ENCODE results near the gene ELMOD3. TPM values are rescaled to one million over a fixed set of nuclear protein-coding genes. Genes with fewer than 3 reads are reported as not detected.

Gene ELMOD3
- total and polyA plus RNA-seq, 2 of the 8 experiments (the other 6 are each of a cell fraction or from before 2014, with no cell fraction given): 8.5 to 10.2 TPM

GRCh38 chr2:85369500-85369899 lies 14.9 kb downstream of the ELMOD3 start:
- Histone ChIP-seq H3K4me3 (ENCODE audit: extremely low read depth in 1 of 4, insufficient read depth in 2 of 4, low read depth in 3 of 4, low read length in 4 of 4) (no peak overlapping the region), H3K9me3 (ENCODE audit: insufficient read depth in 2 of 2, low read depth in 1 of 2, low read length in 1 of 2) (no peaks in the 10 kb centered on the region), H2BK20ac (ENCODE audit: low read length) (no peak overlapping the region), H2BK15ac (ENCODE audit: low read length) (no peak overlapping the region), H3K27me3 (replicated peaks in 1 of 4; ENCODE audit: control insufficient read depth in 3 of 4, extremely low read depth in 1 of 4, insufficient read depth in 3 of 4, low read length in 3 of 4) (no peaks in the 10 kb centered on the region), H2BK5ac (ENCODE audit: low read depth, low read length) (no peak overlapping the region), H3K27ac (ENCODE audit: low read depth, low read length) (no peak overlapping the region), H3K14ac (ENCODE audit: insufficient read length) (no peak overlapping the region), H3K23ac (ENCODE audit: insufficient read length) (no peak overlapping the region), H3K23me2 (ENCODE audit: low read depth, low read length) (no peaks in the 10 kb centered on the region), H3K79me2 (ENCODE audit: control insufficient read depth in 1 of 2, insufficient read depth in 2 of 2, low read length in 2 of 2) (no peaks in the 10 kb centered on the region), H4K91ac (replicated peaks; ENCODE audit: insufficient read length, low read length) (no peak overlapping the region), H3K4me1 (replicated peaks in 1 of 4; ENCODE audit: control insufficient read depth in 3 of 4, insufficient read depth in 4 of 4, low read length in 3 of 4) (no peaks in the 10 kb centered on the region), H3K18ac (ENCODE audit: extremely low read depth, low read length) (no peak overlapping the region), H3K56ac (replicated peaks; ENCODE audit: insufficient read length, low read depth, low read length) (no peak overlapping the region), H2AK5ac (ENCODE audit: low read depth, low read length) (no peak overlapping the region), H4K5ac (ENCODE audit: insufficient read length, low read depth, low read length) (no peak overlapping the region), H2BK120ac (replicated peaks; ENCODE audit: low read depth, low read length) (no peak overlapping the region), H3K79me1 (ENCODE audit: low read depth, low read length) (no peaks in the 10 kb centered on the region), H4K8ac (ENCODE audit: extremely low read depth, insufficient read depth, low read length) (no peak overlapping the region), H3K4ac (replicated peaks; ENCODE audit: insufficient read length, low read depth, low read length) (no peak overlapping the region), H2AFZ (ENCODE audit: low read length) (no peak overlapping the region), H3K9ac (replicated peaks in 1 of 4; ENCODE audit: extremely low read depth in 1 of 4, low read depth in 3 of 4, low read length in 3 of 4) (no peak overlapping the region), H3K4me2 (ENCODE audit: insufficient read depth in 1 of 2, low read depth in 2 of 2, low read length in 2 of 2) (no peak overlapping the region), H3K36me3 (ENCODE audit: control insufficient read depth in 2 of 4, insufficient read depth in 4 of 4, low read length in 3 of 4) (no peaks in the 10 kb centered on the region), H2BK12ac (ENCODE audit: low read depth, low read length) (no peak overlapping the region), H4K20me1 (replicated peaks in 1 of 2; ENCODE audit: control insufficient read depth in 1 of 2, insufficient read depth in 2 of 2, low read length in 2 of 2) (no peaks in the 10 kb centered on the region)
- 88% methylated on average over 5 of the region's 5 CpGs; no CpG with 5 or more reads in 1 of the 2 experiments for WGBS, 2 experiments (ENCODE audit: extremely low coverage in 1 of 2, insufficient coverage in 1 of 2, insufficient read length in 1 of 2, insufficient replicate concordance in 2 of 2, low coverage in 1 of 2, low lambda C conversion rate in 2 of 2, missing lambda C conversion rate in 1 of 2)
- POLR2A ChIA-PET (ENCODE audit: partially characterized antibody): interaction anchor here (0.8 to 2.2 kb wide), 6 partner anchors 42 to 189 kb away, joined by 3 to 9 read pairs (median 4); partner anchors contain the start of genes MAT2A and TGOLN2
- no peak for TF ChIP-seq EZH2 (IDR thresholded peaks at IDR 0.05; ENCODE audit: low read depth, low read length, severe bottlenecking)
- no peak for TF ChIP-seq TBP (IDR thresholded peaks at IDR 0.05; ENCODE audit: low read depth, low read length)
- no peak for TF ChIP-seq POLR2A (IDR thresholded peaks at IDR 0.05; ENCODE audit: control extremely low read depth in 1 of 2, low read depth in 2 of 2, low read length in 2 of 2)
- TF ChIP-seq ATF2 (IDR thresholded peaks at IDR 0.05; ENCODE audit: low read length): no peak
- no peak for TF ChIP-seq ASH2L (IDR thresholded peaks at IDR 0.05; ENCODE audit: low read length)
- TF ChIP-seq RBBP5 (IDR thresholded peaks at IDR 0.05; ENCODE audit: borderline replicate concordance, low read depth, low read length): no peak
- no peak for TF ChIP-seq TAF1 (IDR thresholded peaks at IDR 0.05; ENCODE audit: low read depth, low read length)
- no peak for TF ChIP-seq CHD2 (IDR thresholded peaks at IDR 0.05; ENCODE audit: low read length)
- TF ChIP-seq CEBPB (IDR thresholded peaks at IDR 0.05; ENCODE audit: low read depth, low read length): no peak
- TF ChIP-seq POU5F1 (IDR thresholded peaks at IDR 0.05; ENCODE audit: low read depth, low read length): no peak
- TF ChIP-seq BCL11A (IDR thresholded peaks at IDR 0.05; ENCODE audit: low read depth in 2 of 2, low read length in 2 of 2): no peak
- no peak for TF ChIP-seq POLR2AphosphoS5 (IDR thresholded peaks at IDR 0.05; ENCODE audit: low read depth, low read length)
- no peak for TF ChIP-seq KDM4A (IDR thresholded peaks at IDR 0.05; ENCODE audit: low read depth, low read length, severe bottlenecking)
- CTCF ChIA-PET (ENCODE audit: partially characterized antibody): interaction anchor here (0.6 to 4.0 kb wide), 5 partner anchors 12 to 182 kb away, joined by 3 to 16 read pairs (median 6); no protein-coding TSS in a partner anchor
- FAIRE-seq (no peak), DNase-seq (ENCODE audit: low read depth in 1 of 2, low spot score in 2 of 2) (no peak)

All from H1 (cell line).